H9 (cell line): ENCODE measurements around the gene GRIN3B. TPM values are rescaled to one million over a fixed set of nuclear protein-coding genes. Genes with fewer than 3 reads are reported as not detected.

Experiments
- DNase-seq: peaks from one replicate; pipeline ENCODE4 v3.0.0-alpha.2; 2017
- H2AFZ ChIP-seq: one replicate; pipeline ENCODE4 v1.6.1; 2013; ENCODE audit warnings: mild to moderate bottlenecking, low read length, control low read depth, moderate library complexity
- H2AK5ac ChIP-seq: 2 replicates; pipeline ENCODE4 v1.6.1; 2013; ENCODE audit warnings: low read length, control low read depth, mixed read lengths; ENCODE audit not compliant: insufficient read length
- H2BK120ac ChIP-seq: one replicate; pipeline ENCODE4 v1.6.1; 2013; ENCODE audit warnings: low read depth, mild to moderate bottlenecking, low read length, control low read depth, inconsistent platforms; ENCODE audit not compliant: poor library complexity, severe bottlenecking
- H2BK12ac ChIP-seq: 2 replicates; pipeline ENCODE4 v1.6.1; 2013; ENCODE audit warnings: low read length, control low read depth, mixed read lengths, low read depth; ENCODE audit not compliant: insufficient read length
- H2BK15ac ChIP-seq: 2 replicates; pipeline ENCODE4 v1.6.1; 2013; ENCODE audit warnings: low read depth, low read length, control low read depth
- H2BK20ac ChIP-seq: one replicate; pipeline ENCODE4 v1.6.1; 2013; ENCODE audit warnings: low read depth, mild to moderate bottlenecking, low read length, control low read depth, inconsistent platforms; ENCODE audit not compliant: poor library complexity, severe bottlenecking
- H2BK5ac ChIP-seq: 2 replicates; pipeline ENCODE4 v1.6.1; 2013; ENCODE audit warnings: low read length, control low read depth, mixed read lengths; ENCODE audit not compliant: insufficient read length
- H3K14ac ChIP-seq: 2 replicates; pipeline ENCODE4 v1.6.1; 2013; ENCODE audit warnings: low read length, control low read depth; ENCODE audit not compliant: insufficient read depth
- H3K18ac ChIP-seq: 2 replicates; pipeline ENCODE4 v1.6.1; 2013; ENCODE audit warnings: low read depth, mild to moderate bottlenecking, mixed read lengths, low read length, control low read depth; ENCODE audit not compliant: insufficient read length
- H3K23ac ChIP-seq: 2 replicates; pipeline ENCODE4 v1.6.1; 2013; ENCODE audit warnings: low read length, control low read depth, mixed read lengths, low read depth; ENCODE audit not compliant: insufficient read length
- H3K23me2 ChIP-seq: 2 replicates; pipeline ENCODE4 v1.6.1; 2013; ENCODE audit warnings: low read depth, mild to moderate bottlenecking, mixed read lengths, low read length, control low read depth; ENCODE audit not compliant: insufficient read length, poor library complexity, severe bottlenecking
- H3K27ac ChIP-seq: 2 replicates; pipeline ENCODE4 v1.5.1; 2013; ENCODE audit warnings: low read length, control low read depth, mixed read lengths, low read depth; ENCODE audit not compliant: insufficient read length
- H3K27me3 ChIP-seq: 2 replicates; pipeline ENCODE4 v1.6.1; 2013; ENCODE audit warnings: low read length, control low read depth, inconsistent platforms; ENCODE audit not compliant: insufficient read depth
- H3K4ac ChIP-seq: 2 replicates; pipeline ENCODE4 v1.6.1; 2013; ENCODE audit warnings: low read depth, mild to moderate bottlenecking, control low read depth, inconsistent platforms, low read length, moderate library complexity
- H3K4me1 ChIP-seq: 2 replicates; pipeline ENCODE4 v1.6.1; 2013; ENCODE audit warnings: low read length, control low read depth, inconsistent platforms; ENCODE audit not compliant: insufficient read depth
- H3K4me2 ChIP-seq: 2 replicates; pipeline ENCODE4 v1.6.1; 2013; ENCODE audit warnings: low read length, control low read depth, mixed read lengths; ENCODE audit not compliant: insufficient read length, insufficient read depth
- H3K56ac ChIP-seq: 2 replicates; pipeline ENCODE4 v1.6.1; 2013; ENCODE audit warnings: low read depth, mild to moderate bottlenecking, mixed read lengths, low read length, control low read depth; ENCODE audit not compliant: insufficient read length
- H3K79me1 ChIP-seq: 2 replicates; pipeline ENCODE4 v1.6.1; 2013; ENCODE audit warnings: low read depth, mild to moderate bottlenecking, moderate library complexity, low read length, control low read depth, inconsistent platforms; ENCODE audit not compliant: insufficient read depth, poor library complexity, severe bottlenecking
- H3K79me2 ChIP-seq: 2 replicates; pipeline ENCODE4 v1.6.1; 2013; ENCODE audit warnings: low read length, control low read depth, inconsistent platforms; ENCODE audit not compliant: insufficient read depth
- H3K9ac ChIP-seq: 2 replicates; pipeline ENCODE4 v1.6.1; 2013; ENCODE audit warnings: low read length, control low read depth, mixed read lengths; ENCODE audit not compliant: insufficient read length; ENCODE audit errors: extremely low read depth
- H3K9me3 ChIP-seq: one replicate; pipeline ENCODE4 v1.6.1; 2013; ENCODE audit warnings: low read depth, low read length, inconsistent platforms; ENCODE audit not compliant: control insufficient read depth
- H3T11ph ChIP-seq: one replicate; pipeline ENCODE4 v1.6.1; 2013; ENCODE audit warnings: mild to moderate bottlenecking, low read length, control low read depth, inconsistent platforms
- H4K20me1 ChIP-seq: one replicate; pipeline ENCODE4 v1.6.1; 2013; ENCODE audit not compliant: control insufficient read depth, insufficient read length, insufficient read depth
- H4K5ac ChIP-seq: 2 replicates; pipeline ENCODE4 v1.6.1; 2013; ENCODE audit warnings: low read depth, mild to moderate bottlenecking, mixed read lengths, low read length, control low read depth; ENCODE audit not compliant: insufficient read length
- H4K8ac ChIP-seq: replicated peaks from 2 replicates; pipeline ENCODE4 v1.6.1; 2013; ENCODE audit warnings: low read length, control low read depth, mixed read lengths, low read depth; ENCODE audit not compliant: insufficient read length
- H4K91ac ChIP-seq: 2 replicates; pipeline ENCODE4 v1.6.1; 2013; ENCODE audit warnings: low read depth, mild to moderate bottlenecking, moderate library complexity, mixed read lengths, low read length, control low read depth; ENCODE audit not compliant: insufficient read length
- H3K27ac Mint-ChIP-seq, 3 experiments: 2 replicates in 2 of 3; 3 replicates in 1 of 3; pipeline ENCODE4 v1.8.0; 2020 to 2021; ENCODE audit warnings: mixed read lengths in 3 of 3, mild to moderate bottlenecking in 1 of 3, moderate library complexity in 1 of 3
- H3K27me3 Mint-ChIP-seq: 2 replicates; pipeline ENCODE4 v1.8.0; 2021; ENCODE audit warnings: low read depth, mild to moderate bottlenecking, moderate library complexity, mixed read lengths
- H3K36me3 Mint-ChIP-seq, 3 experiments: 2 replicates in 2 of 3; 3 replicates in 1 of 3; pipeline ENCODE4 v1.8.0; 2020 to 2021; ENCODE audit warnings: low read depth in 3 of 3, mixed read lengths in 3 of 3; ENCODE audit not compliant: insufficient read depth in 1 of 3
- H3K4me1 Mint-ChIP-seq, 2 experiments: 2 replicates each; pipeline ENCODE4 v1.8.0; 2020; ENCODE audit warnings: mixed read lengths in 2 of 2
- H3K4me3 Mint-ChIP-seq, 2 experiments: 2 replicates in 1 of 2; 3 replicates in 1 of 2; pipeline ENCODE4 v1.8.0; 2020 to 2021; ENCODE audit warnings: mild to moderate bottlenecking in 2 of 2, mixed read lengths in 2 of 2, moderate library complexity in 1 of 2
- H3K9me3 Mint-ChIP-seq, 2 experiments: 2 replicates in 1 of 2; 3 replicates in 1 of 2; pipeline ENCODE4 v1.8.0; 2020; ENCODE audit warnings: mild to moderate bottlenecking in 2 of 2, mixed read lengths in 2 of 2, moderate library complexity in 1 of 2
- CTCF ChIP-seq: fragments of 200-600 bp; sonication (generic); conservative IDR thresholded peaks from 3 replicates; pipeline ENCODE4 v1.8.0; 2021; ENCODE audit warnings: antibody characterized with exemption, mild to moderate bottlenecking
- WGBS: extraction: QIAGEN DNeasy Blood & Tissue Kit; methylation state at CpG from one replicate; pipeline ENCODE4 v1.1.7; 2013; ENCODE audit warnings: missing lambda C conversion rate, low lambda C conversion rate, mixed read lengths; ENCODE audit not compliant: insufficient read length; ENCODE audit errors: extremely low coverage; 5-methylcytosine and 5-hydroxymethylcytosine counted together
- total RNA-seq: library from RNA; stranded (reverse); gene quantifications from 2 replicates; pipeline ENCODE4 v1.2.1, GENCODE V29; 2021

Gene GRIN3B
- total RNA-seq, 1 experiment from 2014 or later, result 1.0 TPM

GRCh38 chr19:1017906-1018305, 17.7 kb downstream of the GRIN3B start:
- Mint-ChIP-seq H3K36me3 (peaks cover 2 to 10% (median 4%) of the 10 kb centered on the region in 3 experiments; a peak in 5 of 7 replicates), H3K4me3 (no peak overlapping the region), H3K27ac (peak overlapping the region in 1 of 3 experiments; percentile 59; a peak in 1 of 7 replicates), H3K9me3 (no peaks in the 10 kb centered on the region; a peak in 1 of 5 replicates), H3K4me1 (peaks cover 17 to 35% of the 10 kb centered on the region in 2 experiments), H3K27me3 (no peaks in the 10 kb centered on the region; the same call in 1 of the 2 replicates)
- Histone ChIP-seq H3K14ac (no peak overlapping the region), H3K23me2 (peaks cover 10% of the 10 kb centered on the region), H3K4ac (no peak overlapping the region), H3K27ac (no peak overlapping the region), H3K23ac (no peak overlapping the region), H3K9ac (no peak overlapping the region), H4K20me1 (no peaks in the 10 kb centered on the region), H4K5ac (no peak overlapping the region), H3K4me1 (no peaks in the 10 kb centered on the region; the same call in 1 of the 2 replicates), H2BK20ac (no peak overlapping the region), H3T11ph (no peak overlapping the region), H3K18ac (no peak overlapping the region), H3K56ac (no peak overlapping the region), H4K91ac (no peak overlapping the region), H2BK120ac (no peak overlapping the region), H2BK12ac (no peak overlapping the region), H3K79me2 (peaks cover 45% of the 10 kb centered on the region; the same call in 1 of the 2 replicates), H2AFZ (no peak overlapping the region), H3K79me1 (peaks cover 7% of the 10 kb centered on the region), H3K4me2 (no peak overlapping the region), H3K27me3 (no peaks in the 10 kb centered on the region), H4K8ac (no peak overlapping the region), H3K9me3 (no peaks in the 10 kb centered on the region), H2BK15ac (no peak overlapping the region), H2AK5ac (no peak overlapping the region), H2BK5ac (no peak overlapping the region)
- WGBS, result no CpG with 5 or more reads among the region's 9 CpGs
- no peak for DNase-seq
- TF ChIP-seq CTCF, result no peak
